HG02943 (cell line): ENCODE results near the gene RPL37.
"Not testable (repeated sequence)": the region's sequence is repeated elsewhere in the genome, so short reads cannot be mapped to it uniquely, and the experiment has no call there.

Source experiments
- ATAC-seq: cut with Tn5 transposase; IDR thresholded peaks from one replicate; pipeline ENCODE4 v1.9.1; 2021; ENCODE audit warnings: mild to moderate bottlenecking, low read depth, moderate library complexity; ENCODE audit not compliant: unreplicated experiment

Gene RPL37

DNA sequence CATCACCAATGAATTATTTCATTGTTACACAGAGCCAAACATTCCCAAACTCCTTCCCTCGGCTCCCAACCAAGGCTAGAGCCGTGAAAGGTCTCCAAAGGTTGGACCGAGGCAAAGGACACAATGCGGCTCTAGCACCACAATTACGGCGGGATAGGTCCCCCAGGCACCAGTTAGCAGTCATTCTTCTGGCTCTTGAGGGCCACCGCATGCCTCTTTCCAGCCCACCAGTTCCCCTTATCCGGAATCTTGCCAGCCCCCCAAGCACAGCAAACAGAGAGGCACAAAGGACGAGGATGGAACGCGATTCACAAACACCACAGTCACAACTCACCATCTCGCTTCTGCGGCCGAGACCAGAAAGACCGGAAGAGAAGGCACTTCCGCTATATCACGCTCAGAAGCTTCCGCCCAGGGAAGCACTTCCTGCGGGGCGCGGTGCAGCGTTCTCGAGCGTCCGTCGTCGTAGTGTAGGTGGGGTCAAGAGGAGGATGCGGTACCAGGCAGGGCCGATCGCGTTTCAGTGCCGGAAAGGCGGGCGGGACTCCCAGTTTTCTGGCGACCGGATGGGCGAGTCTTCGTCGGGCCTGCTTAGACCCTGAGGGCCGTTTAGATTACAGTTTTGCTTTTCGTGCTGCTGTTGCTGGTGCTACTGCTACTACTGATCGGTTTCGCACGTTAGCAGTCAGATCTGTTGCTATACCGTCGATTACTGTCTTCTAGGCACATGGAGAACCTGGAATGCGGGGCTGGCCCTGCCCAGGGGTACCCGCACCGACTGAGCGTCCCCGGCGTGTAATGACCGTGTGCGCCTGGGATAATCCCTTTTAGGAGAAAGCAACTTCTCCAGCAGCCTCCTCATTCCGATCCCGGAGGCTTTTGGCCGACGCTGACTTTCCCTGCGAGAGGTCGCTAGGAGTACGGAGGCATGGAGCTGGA, at the start of gene RPL37:
Gene RPL37 (minus strand): TSS at position 374 of the 939 bp plus-strand sequence. CDS start 37 bp downstream, at position 337.
- peak; percentile 99 for ATAC-seq

DNA sequence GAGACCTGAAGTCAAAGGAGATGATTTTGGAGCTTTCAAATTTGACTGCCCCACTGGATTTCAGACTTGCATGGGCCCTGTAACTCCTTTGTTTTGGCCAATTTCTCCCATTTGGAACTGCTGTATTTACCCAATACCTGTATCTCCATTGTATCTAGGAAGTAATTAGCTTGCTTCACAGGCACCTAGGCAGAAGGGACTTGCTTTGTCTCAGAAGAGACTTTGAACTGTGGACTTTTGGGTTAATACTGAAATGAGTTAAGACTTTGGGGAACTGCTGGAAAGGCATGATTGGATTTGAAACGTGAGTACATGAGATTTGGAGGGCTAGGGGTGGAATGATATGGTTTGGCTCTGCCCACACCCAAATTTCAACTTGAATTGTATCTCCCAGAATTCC, 48.0 kb upstream of the RPL37 start:
- not testable (repeated sequence) for ATAC-seq

DNA sequence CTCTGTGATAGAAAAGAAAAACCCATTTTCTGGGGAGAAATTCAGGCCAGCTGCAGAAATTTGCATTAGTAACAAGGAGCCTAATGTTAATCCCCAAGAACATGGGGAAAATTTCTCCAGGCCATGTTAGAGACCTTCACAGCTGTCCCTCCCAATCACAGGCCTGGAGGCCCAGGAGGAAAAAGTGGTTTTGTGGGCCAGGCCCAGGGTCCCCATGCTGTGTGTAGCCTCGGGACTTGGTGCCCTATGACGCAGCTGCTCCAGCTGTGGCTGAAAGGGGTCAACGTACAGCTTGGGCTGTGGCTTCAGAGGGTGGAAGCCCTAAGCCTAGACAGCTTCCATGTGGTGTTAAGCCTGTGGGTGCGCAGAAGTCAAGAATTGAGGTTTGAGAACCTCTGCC, 47.3 kb upstream of the RPL37 start:
- no peak for ATAC-seq

DNA sequence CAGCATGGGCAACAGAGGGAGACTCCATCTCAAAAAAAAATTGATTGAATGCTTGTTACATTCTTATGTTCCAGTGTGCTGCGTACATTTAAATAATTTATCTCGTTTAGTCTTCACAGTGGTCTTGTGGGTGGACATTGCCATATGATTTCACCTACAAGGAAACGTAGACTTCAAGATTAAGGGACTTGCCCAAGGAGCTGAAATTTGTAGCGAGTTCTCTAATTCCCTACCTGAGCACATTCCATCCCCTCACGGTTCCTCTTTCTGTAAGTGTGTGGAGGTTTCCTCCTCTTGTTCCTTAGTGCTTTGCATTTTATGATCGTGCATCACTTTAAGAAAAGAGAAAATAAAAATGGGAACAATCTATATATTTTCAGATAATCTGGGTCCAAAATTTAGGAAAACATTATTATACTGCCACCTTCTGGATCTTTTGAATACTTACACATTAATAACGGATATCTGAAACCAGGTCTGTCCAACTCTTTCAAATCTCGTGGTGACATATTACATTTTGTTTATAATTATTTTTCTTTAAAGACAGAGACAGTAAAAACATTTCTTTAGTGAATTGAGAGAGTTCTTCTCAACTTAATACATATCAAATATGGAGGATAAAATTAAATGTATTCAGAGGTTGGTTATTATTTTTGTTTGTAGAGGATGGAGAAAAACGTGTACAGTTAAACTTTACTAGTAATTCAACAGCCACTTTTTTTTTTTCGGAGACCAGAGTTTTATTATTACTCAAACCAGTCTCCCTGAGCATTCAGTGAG, 44.3 kb upstream of the RPL37 start:
- ATAC-seq: no peak

DNA sequence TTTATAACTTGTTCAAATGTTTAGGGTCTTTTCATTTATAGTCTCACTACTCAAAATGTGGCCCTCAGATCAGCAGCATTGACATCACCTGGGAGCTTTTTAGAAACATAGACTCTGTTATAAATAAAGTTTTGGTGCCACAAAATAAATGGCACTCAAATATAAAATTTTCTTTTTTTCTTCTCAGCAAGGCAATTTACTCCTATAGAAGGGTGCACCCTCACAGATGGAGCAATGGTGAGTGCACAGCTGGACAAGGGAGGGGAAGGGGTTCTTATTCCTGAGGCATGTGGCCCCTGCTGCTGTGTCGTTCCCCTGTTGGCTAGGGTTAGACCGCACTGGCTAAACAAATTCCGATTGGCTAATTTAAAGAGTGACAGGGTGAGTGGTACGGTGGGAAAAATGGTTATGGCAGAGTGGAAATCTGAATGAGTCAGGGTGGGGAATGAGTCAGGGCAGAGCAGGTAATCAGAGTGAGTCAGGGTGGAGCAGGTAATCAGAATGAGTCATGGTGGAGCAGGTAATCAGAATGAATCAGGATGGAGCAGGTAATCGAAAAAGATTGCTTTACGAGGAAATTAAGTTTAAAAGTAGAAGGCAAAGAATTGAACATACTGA, 42.5 kb upstream of the RPL37 start:
- no peak for ATAC-seq

DNA sequence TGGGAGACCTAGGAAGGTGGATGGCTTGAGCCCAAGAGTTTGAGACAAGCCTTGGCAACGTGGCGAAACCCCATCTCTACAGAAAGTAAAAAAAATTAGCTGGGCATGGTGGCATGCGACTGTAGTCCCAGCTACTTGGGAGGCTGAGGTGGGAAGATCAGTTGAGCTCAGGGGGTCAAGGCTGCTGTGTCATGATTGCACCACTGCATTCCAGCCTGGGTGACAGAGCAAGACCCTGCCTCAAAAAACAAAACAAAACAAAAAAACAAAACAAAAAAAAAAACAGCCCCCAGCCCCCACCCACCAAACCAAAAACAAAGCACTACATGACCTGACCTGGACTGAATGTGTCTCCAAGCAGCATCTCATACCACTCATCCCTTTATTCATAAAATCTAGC, 40.9 kb upstream of the RPL37 start:
- ATAC-seq: no peak

DNA sequence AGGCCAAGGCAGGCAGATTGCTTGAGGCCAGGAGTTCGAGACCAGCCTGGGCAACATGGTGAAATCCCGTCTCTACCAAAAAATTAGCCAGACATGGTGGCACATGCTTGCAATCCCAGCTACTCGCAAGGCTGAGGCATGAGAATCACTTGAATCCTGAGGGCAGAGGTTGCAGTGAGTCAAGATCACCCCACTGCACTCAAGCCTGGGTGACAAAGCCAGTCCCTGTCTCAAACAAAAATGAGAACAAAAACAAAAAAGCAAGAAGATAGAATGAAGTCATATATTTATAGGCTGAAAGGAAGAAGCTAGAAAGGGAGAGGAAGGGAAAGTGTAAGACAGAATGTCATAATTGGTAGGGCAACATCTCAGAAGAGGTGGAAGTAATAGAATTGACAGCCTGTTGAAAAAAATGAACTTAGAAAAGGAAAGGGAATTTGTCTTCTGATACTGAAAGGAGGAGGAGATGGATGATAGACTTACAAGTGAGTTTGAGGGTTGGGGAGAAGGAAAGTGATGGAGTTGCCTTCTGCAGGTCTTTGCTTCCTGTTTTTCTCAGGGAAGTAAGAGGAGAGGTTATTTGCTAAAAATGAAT, 38.4 kb upstream of the RPL37 start:
- ATAC-seq: no peak

DNA sequence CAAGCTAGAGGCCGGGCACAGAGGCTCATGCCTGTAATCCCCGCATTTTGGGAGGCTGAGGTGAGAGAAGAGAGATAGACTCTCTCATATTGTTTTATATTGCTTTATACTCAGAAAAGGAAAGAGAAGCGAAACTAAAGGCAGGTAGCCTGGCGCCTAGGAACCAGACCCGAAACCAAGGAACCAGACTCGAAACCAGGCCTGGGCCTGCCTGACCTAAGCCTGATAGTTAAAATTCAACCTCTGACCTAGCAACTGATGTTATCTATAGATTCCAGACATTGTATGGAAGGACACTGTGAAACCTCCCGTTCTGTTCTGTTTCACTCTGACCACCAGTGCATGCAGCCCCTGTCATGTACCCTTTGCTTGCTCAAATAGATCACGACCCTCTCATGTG, 37.2 kb upstream of the RPL37 start:
- ATAC-seq: not testable (repeated sequence)

DNA sequence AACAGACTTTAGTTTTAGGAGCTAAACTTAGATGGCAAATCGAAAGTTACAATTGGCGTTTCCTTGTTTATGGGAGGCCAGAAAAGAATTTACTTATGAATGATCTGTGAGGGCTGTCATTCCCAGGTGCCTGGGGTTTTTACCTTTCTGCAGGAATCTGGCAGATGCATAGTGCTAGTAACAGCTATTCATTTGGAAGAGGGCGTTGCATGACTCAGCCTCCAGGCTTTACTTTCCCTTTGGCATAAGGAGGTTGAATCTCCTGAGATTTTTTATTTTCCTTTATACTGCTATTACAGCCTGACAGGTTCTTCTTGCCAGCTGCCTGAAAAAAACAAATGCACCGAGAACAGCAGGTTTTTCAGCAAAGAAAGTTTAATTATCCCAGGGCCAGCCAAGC, 36.2 kb upstream of the RPL37 start:
- no peak for ATAC-seq

DNA sequence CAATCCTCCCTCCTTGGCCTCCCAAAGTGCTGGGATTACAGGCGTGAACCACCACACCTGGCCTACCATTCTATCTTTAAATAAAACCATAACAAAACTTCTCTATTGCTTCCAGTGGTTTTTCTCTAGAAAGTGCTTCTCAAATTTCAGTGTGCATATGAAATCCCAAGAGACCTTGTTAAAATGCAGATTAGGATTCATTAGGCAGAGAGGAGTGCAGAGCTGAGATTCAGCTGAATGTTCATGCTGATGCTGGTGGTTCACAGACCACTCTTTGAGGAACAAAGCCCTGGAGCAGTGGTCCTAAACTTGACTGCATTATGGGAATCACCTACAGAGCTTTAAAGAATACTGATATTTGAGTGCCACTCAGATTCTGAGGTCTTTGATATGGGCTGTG, 34.4 kb upstream of the RPL37 start:
- ATAC-seq: no peak

DNA sequence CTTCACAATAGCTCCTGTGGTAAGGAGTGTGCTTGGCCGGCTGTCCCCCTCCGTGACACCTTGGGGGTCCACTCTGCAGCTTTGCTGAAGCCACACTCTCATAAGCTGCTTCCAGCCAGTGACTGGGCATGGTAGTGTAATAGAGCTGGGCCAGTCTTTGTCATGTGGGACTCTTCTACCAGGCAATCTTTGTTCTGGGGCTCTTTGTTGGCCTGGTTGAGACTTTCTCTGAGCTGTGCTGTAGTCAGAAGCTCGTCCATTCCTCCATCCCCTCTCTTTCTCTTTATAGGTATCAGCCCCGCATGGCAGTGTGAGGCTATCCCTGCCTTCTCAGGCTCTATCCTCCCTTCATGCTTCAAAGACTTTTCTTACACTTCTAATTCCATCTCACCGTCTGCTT, 31.8 kb upstream of the RPL37 start:
- no peak for ATAC-seq

DNA sequence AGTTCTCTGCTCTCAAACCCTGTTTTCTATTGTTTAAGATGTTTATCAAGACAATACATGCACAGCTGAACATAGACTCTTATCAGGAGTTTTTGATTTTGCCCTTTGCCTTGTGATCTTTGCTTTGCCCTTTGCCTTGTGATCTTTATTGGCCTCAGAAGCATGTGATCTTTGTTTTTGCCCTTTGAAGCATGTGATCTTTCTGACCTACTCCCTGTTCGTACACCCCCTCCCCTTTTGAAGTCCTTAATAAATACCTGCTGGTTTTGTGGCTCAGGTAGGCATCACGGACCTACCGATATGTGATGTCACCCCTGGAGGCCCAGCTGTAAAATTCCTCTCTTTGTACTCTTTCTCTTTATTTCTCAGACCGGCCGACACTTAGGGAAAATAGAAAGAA, 30.0 kb upstream of the RPL37 start:
- ATAC-seq: not testable (repeated sequence)

DNA sequence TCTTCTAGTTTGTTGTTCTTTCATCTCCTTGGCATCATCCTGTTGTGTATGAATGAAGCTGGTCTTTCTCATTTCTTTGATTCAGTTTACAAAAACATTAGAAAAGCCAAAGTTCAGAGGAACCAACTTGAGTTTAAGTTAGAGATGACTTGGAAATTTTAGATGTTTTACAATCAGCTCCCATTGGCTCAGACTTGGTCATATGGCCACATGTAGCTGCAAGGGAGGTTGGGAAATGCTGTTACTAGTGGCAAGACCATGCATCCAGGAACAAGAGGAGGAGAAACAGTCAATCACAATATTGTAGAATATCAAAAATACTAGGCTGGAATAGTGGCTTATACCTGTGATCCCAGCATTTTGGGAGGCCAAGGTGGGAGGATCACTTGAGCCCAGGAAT, 25.7 kb upstream of the RPL37 start:
- no peak for ATAC-seq

DNA sequence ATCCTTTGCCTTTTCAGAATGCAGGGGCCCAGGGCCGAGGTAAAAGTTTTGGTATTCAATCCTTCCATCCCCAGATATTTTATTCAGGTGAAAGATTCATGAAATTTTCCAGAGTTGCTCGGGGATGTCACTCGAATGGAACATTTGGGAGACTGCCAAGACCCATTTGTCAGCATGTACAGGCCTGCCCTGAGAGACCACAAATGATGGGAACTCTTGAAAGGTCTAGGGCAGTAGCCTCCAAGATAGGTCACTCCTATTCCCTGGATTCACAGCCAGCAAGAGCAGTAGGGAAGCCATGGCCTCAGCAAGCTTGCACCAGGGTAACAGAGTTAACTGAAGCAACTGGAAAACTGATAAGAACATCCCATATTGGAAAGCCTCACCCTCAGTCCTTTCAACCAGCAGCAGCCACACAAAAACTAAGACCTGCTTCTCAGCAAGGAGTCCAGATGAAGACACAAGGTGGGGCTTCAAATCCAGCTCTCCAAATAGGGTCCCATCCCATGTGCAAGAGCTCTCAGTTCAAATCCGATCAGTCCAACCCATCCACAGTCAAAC, 18.7 kb upstream of the RPL37 start:
- ATAC-seq: no peak

DNA sequence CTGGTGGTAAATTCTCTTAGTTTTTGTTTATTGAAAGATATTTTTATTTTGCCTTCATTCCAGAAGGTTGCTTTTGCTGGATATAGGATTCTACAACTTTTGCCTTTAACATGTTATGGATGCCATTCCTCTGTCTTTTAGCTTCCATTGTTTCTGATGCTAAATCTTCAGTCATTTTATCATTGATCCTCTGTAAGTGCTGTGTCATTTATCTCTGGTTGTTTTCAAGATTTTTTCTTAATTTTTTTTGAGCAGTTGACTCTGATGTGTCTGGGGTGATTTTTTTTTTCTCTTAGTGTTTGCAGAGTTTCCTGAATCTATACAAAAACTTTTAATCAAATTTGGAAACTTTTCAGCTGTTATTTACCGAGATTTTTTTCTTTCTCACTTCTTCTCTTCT, 12.5 kb upstream of the RPL37 start:
- no peak for ATAC-seq

DNA sequence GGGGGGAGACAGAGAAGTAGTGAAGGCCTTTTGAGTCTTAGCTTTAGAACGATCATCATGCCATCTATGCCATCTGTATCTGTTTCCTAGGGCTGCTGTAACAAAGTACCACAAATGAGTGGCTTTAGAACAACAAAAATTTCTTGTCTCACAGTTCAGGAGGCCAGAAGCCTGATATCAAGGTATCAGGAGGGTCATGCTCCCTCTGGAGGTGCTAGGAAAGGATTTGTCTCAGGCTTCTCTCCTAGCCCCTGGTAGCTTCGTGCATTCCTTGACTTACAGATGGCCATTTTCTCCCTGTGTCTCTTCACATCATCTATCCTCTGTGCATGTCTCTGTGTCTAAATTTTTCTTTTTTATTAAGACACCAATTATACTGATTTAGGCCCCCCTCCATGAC, 11.3 kb upstream of the RPL37 start:
- no peak for ATAC-seq

DNA sequence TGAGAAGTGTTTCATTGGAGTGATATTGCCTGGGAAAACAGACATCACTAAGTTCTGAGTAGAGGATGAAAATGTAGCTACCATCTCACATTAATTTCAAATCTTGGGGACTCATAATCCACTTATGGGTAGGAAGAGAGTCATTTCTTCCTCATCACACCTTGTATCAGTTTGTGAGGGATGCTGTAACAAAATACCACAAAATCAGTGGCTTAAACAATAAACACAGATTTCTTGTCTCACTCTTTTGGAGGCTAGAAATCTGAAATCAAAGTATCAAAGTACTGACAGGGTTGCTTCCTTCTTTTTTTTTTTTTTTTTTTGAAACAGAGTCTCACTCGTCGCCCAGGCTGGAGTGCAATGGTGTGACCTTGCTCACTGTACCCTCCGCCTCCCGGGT, 9.5 kb upstream of the RPL37 start:
- no peak for ATAC-seq

DNA sequence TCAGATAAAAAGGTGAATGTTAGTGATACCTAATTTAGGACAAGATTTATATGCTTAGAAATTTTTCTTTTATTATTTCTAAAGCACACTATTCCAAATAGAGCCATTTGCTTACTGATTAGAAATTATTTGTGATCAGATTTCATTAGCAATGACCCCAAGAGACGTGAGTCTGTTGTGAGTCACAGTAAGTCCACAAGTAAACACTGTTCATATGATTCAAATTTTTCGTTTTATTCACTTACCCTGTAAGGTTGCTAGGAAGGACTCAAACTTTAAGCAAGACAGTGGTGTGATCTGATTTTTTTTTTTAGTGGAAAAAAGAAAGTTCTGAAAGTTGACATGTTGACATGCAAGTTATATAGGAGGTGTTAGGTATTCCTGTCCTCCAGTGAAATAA, 7.3 kb upstream of the RPL37 start:
- no peak for ATAC-seq

DNA sequence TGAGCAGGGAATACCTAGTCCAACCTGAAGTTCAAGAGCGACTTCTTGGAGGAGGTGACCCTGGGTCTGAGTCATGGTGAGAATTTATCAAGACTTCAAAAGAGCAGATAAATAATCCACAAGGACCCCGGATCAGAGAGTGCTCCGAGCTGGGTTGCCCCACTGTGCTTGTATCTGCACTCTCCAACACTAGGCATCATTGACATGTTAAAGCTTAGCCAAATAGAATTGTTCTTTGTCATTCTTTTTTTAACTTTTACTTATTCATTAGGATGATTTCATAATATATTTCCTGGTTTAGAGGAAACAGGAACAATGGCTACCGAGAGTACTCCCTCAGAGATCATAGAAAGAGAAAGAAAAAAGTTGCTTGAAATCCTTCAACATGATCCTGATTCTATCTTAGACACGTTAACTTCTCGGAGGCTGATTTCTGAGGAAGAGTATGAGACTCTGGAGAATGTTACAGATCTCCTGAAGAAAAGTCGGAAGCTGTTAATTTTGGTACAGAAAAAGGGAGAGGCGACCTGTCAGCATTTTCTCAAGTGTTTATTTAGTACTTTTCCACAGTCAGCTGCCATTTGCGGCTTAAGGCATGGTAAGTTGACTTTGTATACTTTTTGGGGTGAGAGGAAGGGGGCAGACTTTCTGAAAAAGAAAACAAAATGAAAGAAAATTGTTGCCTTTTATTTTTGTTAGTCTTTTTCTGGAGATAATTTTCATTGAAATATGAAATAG, 6.2 kb upstream of the RPL37 start, which contains the start of gene CARD6:
Gene CARD6 (plus strand): TSS at position 300 of the 738 bp plus-strand sequence. CDS start 16 bp downstream, at position 316.
- peak; percentile 50 for ATAC-seq

DNA sequence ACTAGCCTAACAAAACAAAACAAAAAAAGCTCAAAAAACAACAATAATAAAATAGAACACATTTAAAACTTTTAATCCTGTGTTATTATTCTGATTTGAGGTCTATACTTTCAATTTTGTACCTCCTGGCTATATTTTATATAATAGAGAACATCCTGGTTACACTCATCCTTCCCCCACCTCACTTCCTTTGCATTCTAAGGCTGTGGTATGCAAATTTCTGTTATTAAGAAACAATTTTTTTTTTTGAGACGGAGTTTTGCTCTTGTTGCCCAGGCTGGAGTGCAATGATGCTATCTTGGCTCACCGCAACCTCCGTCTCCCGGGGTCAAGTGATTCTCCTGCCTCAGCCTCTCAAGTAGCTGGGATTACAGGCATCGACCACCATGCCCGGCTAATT, 3.1 kb upstream of the RPL37 start:
- ATAC-seq: no peak
